ENCODE measurements around the gene CLEC2L. TPM values are rescaled to one million over a fixed set of nuclear protein-coding genes. Genes with fewer than 3 reads are reported as not detected.

Gene CLEC2L
- polyA plus RNA-seq, 3 donors: not detected

GRCh38 chr7:139571651-139572050, 48.2 kb downstream of the CLEC2L start:
- peaks cover 83 to 94% of the 10 kb centered on the region in 2 donors for H3K36me3 Mint-ChIP-seq
- H3K27ac Mint-ChIP-seq: no peak overlapping the region
- H4K20me1 ChIP-seq (ENCODE audit: insufficient read depth, low read length): peaks cover 5% of the 10 kb centered on the region

GRCh38 chr7:139572071-139572470, 48.6 kb downstream of the CLEC2L start:
- Histone ChIP-seq H2AFZ (ENCODE audit: insufficient read depth, low read depth, low read length, poor library complexity, severe bottlenecking) (no peak overlapping the region), H4K20me1 (ENCODE audit: insufficient read depth, low read length) (peaks cover 5% of the 10 kb centered on the region), H3K4me2 (replicated peaks; ENCODE audit: extremely low read depth, low read length, poor library complexity, severe bottlenecking) (no peak overlapping the region), H3K4me1 (ENCODE audit: control insufficient read depth in 1 of 2, insufficient read depth in 2 of 2, low read length in 2 of 2) (no peaks in the 10 kb centered on the region), H3K4me3 (replicated peaks in 1 of 3; ENCODE audit: low read depth in 2 of 3, low read length in 3 of 3) (no peak overlapping the region), H3K9me3 (replicated peaks in 1 of 2; ENCODE audit: control insufficient read depth in 1 of 2, insufficient read depth in 1 of 2, low read length in 2 of 2) (no peaks in the 10 kb centered on the region), H3K36me3 (replicated peaks in 1 of 2; ENCODE audit: control insufficient read depth in 1 of 2, insufficient read depth in 2 of 2, low read length in 2 of 2) (peaks cover 78 to 95% of the 10 kb centered on the region in 2 donors), H3K27me3 (ENCODE audit: control insufficient read depth in 2 of 2, insufficient read depth in 2 of 2, low read length in 2 of 2) (no peaks in the 10 kb centered on the region), H3K27ac (ENCODE audit: low read depth in 1 of 2, low read length in 2 of 2) (no peak overlapping the region), H3K9ac (ENCODE audit: insufficient read depth, low read length, poor library complexity, severe bottlenecking) (no peak overlapping the region), H3K79me2 (ENCODE audit: insufficient read depth, low read length) (no peaks in the 10 kb centered on the region)
- Mint-ChIP-seq H3K27ac (no peak overlapping the region), H3K27me3 (ENCODE audit: low read depth in 3 of 3) (no peaks in the 10 kb centered on the region), H3K36me3 (peaks cover 84 to 93% of the 10 kb centered on the region in 2 donors), H3K4me1 (peaks cover 4% of the 10 kb centered on the region), H3K4me3 (no peak overlapping the region), H3K9me3 (no peaks in the 10 kb centered on the region)
- intact Hi-C loops (cut with micrococcal nuclease): no loop called here
- no peak for DNase-seq
- WGBS (ENCODE audit: insufficient coverage): 96% methylated on average over 9 of the region's 15 CpGs
- no peak for TF ChIP-seq CTCF (IDR thresholded peaks at IDR 0.05)

More at GRCh38 chr7:139571651-139572050, 48.2 kb downstream of the CLEC2L start:
- 100% methylated on average over 9 of the region's 20 CpGs for WGBS (ENCODE audit: insufficient coverage)
- H3K27me3 Mint-ChIP-seq (ENCODE audit: low read depth in 3 of 3): no peaks in the 10 kb centered on the region
- no peak overlapping the region for H3K9ac ChIP-seq (ENCODE audit: insufficient read depth, low read length, poor library complexity, severe bottlenecking)
- no peaks in the 10 kb centered on the region for H3K27me3 ChIP-seq (ENCODE audit: control insufficient read depth in 2 of 2, insufficient read depth in 2 of 2, low read length in 2 of 2)
- H2AFZ ChIP-seq (ENCODE audit: insufficient read depth, low read depth, low read length, poor library complexity, severe bottlenecking): no peak overlapping the region
- no peak overlapping the region for H3K27ac ChIP-seq (ENCODE audit: low read depth in 1 of 2, low read length in 2 of 2)
- H3K79me2 ChIP-seq (ENCODE audit: insufficient read depth, low read length): no peaks in the 10 kb centered on the region
- H3K9me3 Mint-ChIP-seq: no peaks in the 10 kb centered on the region
- no peak overlapping the region for H3K4me3 ChIP-seq (replicated peaks in 1 of 3; ENCODE audit: low read depth in 2 of 3, low read length in 3 of 3)
- no peaks in the 10 kb centered on the region for H3K9me3 ChIP-seq (replicated peaks in 1 of 2; ENCODE audit: control insufficient read depth in 1 of 2, insufficient read depth in 1 of 2, low read length in 2 of 2)
- no peaks in the 10 kb centered on the region for H3K4me1 ChIP-seq (ENCODE audit: control insufficient read depth in 1 of 2, insufficient read depth in 2 of 2, low read length in 2 of 2)
- H3K4me3 Mint-ChIP-seq: no peak overlapping the region
- intact Hi-C loops (cut with micrococcal nuclease): no loop called here
- H3K36me3 ChIP-seq (replicated peaks in 1 of 2; ENCODE audit: control insufficient read depth in 1 of 2, insufficient read depth in 2 of 2, low read length in 2 of 2): peaks cover 75 to 95% of the 10 kb centered on the region in 2 donors
- no peak overlapping the region for H3K4me2 ChIP-seq (replicated peaks; ENCODE audit: extremely low read depth, low read length, poor library complexity, severe bottlenecking)
- TF ChIP-seq CTCF (IDR thresholded peaks at IDR 0.05): no peak
- peaks cover 4% of the 10 kb centered on the region for H3K4me1 Mint-ChIP-seq
- DNase-seq: no peak
